B cell (primary cell): ENCODE measurements around the gene IL12B. TPM values are rescaled to one million over a fixed set of nuclear protein-coding genes. Genes with fewer than 3 reads are reported as not detected.

ENCODE experiments used
- ATAC-seq: fragments of 200-7000 bp; cut with Tn5 transposase; one replicate; pipeline ENCODE4 v1.10.0; 2021; ENCODE audit warnings: low read depth, mild to moderate bottlenecking, moderate number of reproducible peaks, moderate library complexity
- CTCF ChIA-PET: fragments of 350-600 bp; sonication (Branson Sonifier 250); formaldehyde crosslinking; loops from one replicate; lab custom pipeline; 2021; ENCODE audit warnings: antibody characterized with exemption, inconsistent platforms; lab: Charles Lee
- POLR2A ChIA-PET: fragments of 350-600 bp; sonication (Branson Sonifier 250); formaldehyde crosslinking; loops from one replicate; lab custom pipeline; 2021; ENCODE audit warnings: antibody characterized with exemption; lab: Charles Lee
- DNase-seq: peaks from one replicate; pipeline ENCODE4 v3.0.0; 2013
- H2AFZ ChIP-seq: 2 replicates; pipeline ENCODE4 v1.6.1; 2012; ENCODE audit warnings: mild to moderate bottlenecking, low read depth, low read length; ENCODE audit not compliant: insufficient read depth, poor library complexity, severe bottlenecking
- H3K27ac ChIP-seq, 2 donors: 1 replicate in 1 of 2; 2 replicates in 1 of 2; pipeline ENCODE4 v1.5.1; 2012 to 2013; ENCODE audit warnings: low read length in 2 of 2, mild to moderate bottlenecking in 2 of 2, moderate library complexity in 1 of 2
- H3K27me3 ChIP-seq, 4 experiments: fragments of 200-600 bp in 1 of 4; sonication (generic) in 1 of 4; replicated peaks in 1 of 4; 1 replicate in 2 of 4; 2 replicates in 2 of 4; pipeline versions ENCODE4 v1.6.1 to v1.7.0; 2013 to 2016; ENCODE audit warnings: low read length in 3 of 4, mild to moderate bottlenecking in 2 of 4, mixed read lengths in 1 of 4, moderate library complexity in 1 of 4; ENCODE audit not compliant: insufficient read depth in 4 of 4, control insufficient read depth in 3 of 4; ENCODE audit errors: control extremely low read depth in 1 of 4
- H3K36me3 ChIP-seq, 2 experiments: replicated peaks in 1 of 2; 1 replicate in 1 of 2; 2 replicates in 1 of 2; pipeline versions ENCODE4 v1.6.1 to v1.7.1; 2013; ENCODE audit warnings: low read length in 1 of 2; ENCODE audit not compliant: insufficient read depth in 2 of 2, control insufficient read depth in 1 of 2; ENCODE audit errors: control extremely low read depth in 1 of 2, extremely low read depth in 1 of 2
- H3K4me1 ChIP-seq, 2 donors: fragments of 200-600 bp in 1 of 2; sonication (generic) in 1 of 2; 1 replicate in 1 of 2; 2 replicates in 1 of 2; pipeline versions ENCODE4 v1.5.1 to v1.6.1; 2013 to 2017; ENCODE audit warnings: low read length in 2 of 2; ENCODE audit not compliant: control insufficient read depth in 2 of 2, insufficient read depth in 2 of 2
- H3K4me2 ChIP-seq: replicated peaks from 2 replicates; pipeline ENCODE3; 2012; ENCODE audit warnings: mild to moderate bottlenecking, low read depth, low read length; ENCODE audit not compliant: poor library complexity, severe bottlenecking
- H3K4me3 ChIP-seq, 5 experiments: fragments of 200-600 bp in 1 of 5; sonication (generic) in 1 of 5; 1 replicate in 3 of 5; 2 replicates in 2 of 5; pipeline versions ENCODE4 v1.5.1 to v1.7.0; 2011 to 2016; ENCODE audit warnings: low read length in 4 of 5, mild to moderate bottlenecking in 4 of 5, low read depth in 2 of 5, control low read depth in 1 of 5, moderate library complexity in 1 of 5; ENCODE audit not compliant: insufficient read depth in 1 of 5; ENCODE audit errors: control extremely low read depth in 1 of 5, extremely low read depth in 1 of 5
- H3K79me2 ChIP-seq: fragments of 200-600 bp; sonication (generic); one replicate; pipeline ENCODE4 v1.6.0; 2016; ENCODE audit warnings: low read length; ENCODE audit not compliant: control insufficient read depth, insufficient read depth
- H3K9ac ChIP-seq: fragments of 200-600 bp; sonication (generic); 2 replicates; pipeline ENCODE4 v1.6.1; 2017; ENCODE audit warnings: mild to moderate bottlenecking, low read length, moderate library complexity
- H3K9me3 ChIP-seq, 3 donors: one replicate each; pipeline versions ENCODE4 v1.6.1 to v1.7.1; 2013; ENCODE audit warnings: low read length in 2 of 3; ENCODE audit not compliant: control insufficient read depth in 2 of 3, insufficient read depth in 1 of 3; ENCODE audit errors: control extremely low read depth in 1 of 3
- H4K20me1 ChIP-seq: 2 replicates; pipeline ENCODE4 v1.6.0; 2012; ENCODE audit warnings: mild to moderate bottlenecking, low read length; ENCODE audit not compliant: insufficient read depth, control insufficient read depth, poor library complexity, severe bottlenecking
- H3K27ac Mint-ChIP-seq: one replicate; pipeline ENCODE4 v1.8.0; 2021; ENCODE audit warnings: mixed read lengths
- H3K27me3 Mint-ChIP-seq: one replicate; pipeline ENCODE4 v1.8.0; 2021; ENCODE audit warnings: mixed read lengths
- H3K4me1 Mint-ChIP-seq: one replicate; pipeline ENCODE4 v1.8.0; 2021; ENCODE audit warnings: mixed read lengths
- H3K4me3 Mint-ChIP-seq: one replicate; pipeline ENCODE4 v1.8.0; 2021; ENCODE audit warnings: mixed read lengths
- H3K9me3 Mint-ChIP-seq: one replicate; pipeline ENCODE4 v1.8.0; 2022; ENCODE audit warnings: mixed read lengths; ENCODE audit not compliant: insufficient read depth
- CTCF ChIP-seq: fragments of 200-600 bp; IDR thresholded peaks from one replicate; pipeline ENCODE4 v1.8.0; 2022; ENCODE audit warnings: antibody characterized with exemption, mild to moderate bottlenecking
- EZH2 ChIP-seq: IDR thresholded peaks from 2 replicates; pipeline ENCODE4 v1.6.1; 2012; ENCODE audit warnings: borderline replicate concordance, low read depth, mild to moderate bottlenecking, moderate library complexity, low read length; ENCODE audit not compliant: insufficient read depth, poor library complexity, severe bottlenecking
- WGBS: methylation state at CpG from one replicate; pipeline ENCODE4 v1.1.5; 2013; ENCODE audit warnings: missing lambda C conversion rate; ENCODE audit not compliant: insufficient coverage; 5-methylcytosine and 5-hydroxymethylcytosine counted together
- intact Hi-C: fragments of 100-400 bp; cut with micrococcal nuclease; formaldehyde crosslinking; loops from one replicate; pipeline ENCODE4 v1.10.0; 2022
- polyA plus RNA-seq: library from polyadenylated mRNA; depleted of rRNA; stranded (reverse); fragments of >200 nt; gene quantifications from 2 replicates; pipeline ENCODE4 v1.2.3, GENCODE V29; 2012
- total RNA-seq, 2 donors: library from RNA; stranded (reverse); fragments of 120-200 nt in 1 of 2; gene quantifications; 1 replicate in 1 of 2; 2 replicates in 1 of 2; pipeline versions ENCODE4 v1.2.3 to v1.2.4, GENCODE V29; 2013 to 2022

The IL12B gene
- total and polyA plus RNA-seq, 2 donors (not counting 1 experiment from before 2014, with no cell fraction given): 0.15 to 0.17 TPM

- Histone ChIP-seq H3K4me2 (no peak overlapping the region), H4K20me1 (no peaks in the 10 kb centered on the region), H3K36me3 (no peaks in the 10 kb centered on the region), H3K4me3 (no peak overlapping the region), H3K79me2 (no peaks in the 10 kb centered on the region), H3K4me1 (peaks cover 0 to under 1% of the 10 kb centered on the region in 2 donors), H2AFZ (no peak overlapping the region), H3K27me3 (peaks cover 0 to 6% (median under 1%) of the 10 kb centered on the region in 4 experiments), H3K9me3 (no peaks in the 10 kb centered on the region), H3K9ac (no peak overlapping the region), H3K27ac (no peak overlapping the region)
- DNase-seq: peak; percentile 51
- POLR2A ChIA-PET: interaction anchor here (0.6 kb wide), 1 partner anchor 13 kb away, joined by 3 read pairs; the partner anchor contains the start of gene IL12B
- H3K4me1 Mint-ChIP-seq: no peaks in the 10 kb centered on the region
- intact Hi-C loops: loop anchor here (1.0 kb wide), 1 partner anchor 30 kb away; no protein-coding TSS in a partner anchor
- 100% methylated on average over 7 of the region's 9 CpGs for WGBS
- peaks cover 4% of the 10 kb centered on the region for H3K27me3 Mint-ChIP-seq
- ATAC-seq: peak; percentile 62
- no peak overlapping the region for H3K4me3 Mint-ChIP-seq
- H3K9me3 Mint-ChIP-seq: no peaks in the 10 kb centered on the region
- CTCF ChIA-PET: interaction anchor here (0.7 to 5.8 kb wide), 17 partner anchors 11 to 1242 kb away, joined by 3 to 72 read pairs (median 4); no protein-coding TSS in a partner anchor
- no peak overlapping the region for H3K27ac Mint-ChIP-seq
- peak; percentile 52 for TF ChIP-seq CTCF
- no peak for TF ChIP-seq EZH2
Observed at GRCh38 chr5:159316519-159317383, 13.5 kb downstream of the IL12B start.

- Histone ChIP-seq H3K79me2 (no peaks in the 10 kb centered on the region), H3K4me1 (peaks cover 13 to 19% of the 10 kb centered on the region in 2 donors), H2AFZ (no peak overlapping the region), H3K9ac (no peak overlapping the region), H3K27me3 (peaks cover 0 to 6% (median 2%) of the 10 kb centered on the region in 4 experiments), H3K4me2 (no peak overlapping the region), H4K20me1 (no peaks in the 10 kb centered on the region), H3K9me3 (no peaks in the 10 kb centered on the region), H3K4me3 (no peak overlapping the region), H3K27ac (no peak overlapping the region), H3K36me3 (no peaks in the 10 kb centered on the region)
- CTCF ChIA-PET: interaction anchor here (1.0 to 1.1 kb wide), 2 partner anchors 27 to 157 kb away, joined by 4 to 5 read pairs; no protein-coding TSS in a partner anchor
- no peak for DNase-seq
- Mint-ChIP-seq H3K9me3 (no peaks in the 10 kb centered on the region), H3K27ac (no peak overlapping the region), H3K4me1 (peaks cover 16% of the 10 kb centered on the region), H3K27me3 (peaks cover 10% of the 10 kb centered on the region), H3K4me3 (no peak overlapping the region)
- intact Hi-C loops: no loop called here
- 100% methylated on average over 1 of the region's 2 CpGs for WGBS
- no peak for ATAC-seq
- POLR2A ChIA-PET: no interaction called here
- TF ChIP-seq EZH2 (no peak), CTCF (no peak)
Observed at GRCh38 chr5:159313197-159313596, 17.1 kb downstream of the IL12B start.
